GM10266 (cell line): ENCODE data around the gene FLAD1.

Experiments
- DNase-seq: peaks from one replicate; pipeline ENCODE4 v3.0.0; 2012; ENCODE audit errors: extremely low spot score
- CTCF ChIP-seq: IDR thresholded peaks from 2 replicates; pipeline ENCODE4 v1.5.1; 2012; ENCODE audit warnings: mild to moderate bottlenecking, low read depth; ENCODE audit not compliant: control insufficient read depth, insufficient read depth; ENCODE audit errors: missing control alignments

The FLAD1 gene

GRCh38 chr1:155013632-155014031 is 30.5 kb downstream of the FLAD1 start:
- no peak for DNase-seq

GRCh38 chr1:155014709-155015508 is 31.8 kb downstream of the FLAD1 start:
- TF ChIP-seq CTCF: no peak
- no peak for DNase-seq

More at GRCh38 chr1:155013632-155014031, 30.5 kb downstream of the FLAD1 start:
- no peak for TF ChIP-seq CTCF

GRCh38 chr1:155015527-155016230 is 32.5 kb downstream of the FLAD1 start:
- no peak for DNase-seq
- TF ChIP-seq CTCF: no peak

- TF ChIP-seq CTCF: no peak
- no peak for DNase-seq
These were observed 33.2 kb downstream of the FLAD1 start for GRCh38 chr1:155016231-155016831.

- DNase-seq: peak; percentile 87
- peak; percentile 100 for TF ChIP-seq CTCF
These were observed 34.1 kb downstream of the FLAD1 start for GRCh38 chr1:155017041-155017945.

- TF ChIP-seq CTCF: no peak
- DNase-seq: peak; percentile 61
These were observed 34.8 kb downstream of the FLAD1 start for GRCh38 chr1:155017946-155018316.
